Measurements from ENCODE around the gene PSG1.

The PSG1 gene

DNA sequence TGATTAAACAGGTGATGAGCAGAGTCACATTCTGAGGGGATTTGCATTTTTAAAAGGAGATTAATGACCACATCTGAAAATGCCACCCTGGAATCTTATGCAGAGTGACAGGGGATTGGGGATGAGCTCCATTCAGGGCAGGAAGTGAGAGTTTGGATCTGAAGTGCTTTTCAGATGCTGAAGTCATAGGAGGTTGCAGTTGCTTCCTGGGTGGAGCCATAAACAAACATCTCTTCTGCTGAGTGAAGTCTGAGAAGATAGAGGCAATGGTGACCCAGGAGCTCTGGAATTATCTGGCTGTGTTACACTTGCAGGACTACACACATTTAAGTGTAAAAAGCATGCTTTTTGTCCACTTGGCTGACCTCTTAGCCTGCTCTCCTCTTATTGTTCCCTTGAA lies 62.6 kb downstream of the PSG1 start:
- no peak for DNase-seq
